NOMO-1 treated with DMSO at 0.1 percent for 48 hours (cell line): ENCODE results near the gene LSAMP.
"Not testable (repeated sequence)": the region's sequence is repeated elsewhere in the genome, so short reads cannot be mapped to it uniquely, and the experiment has no call there.

Experiments used
- DNase-seq: peaks from one replicate; lab custom pipeline; 2025; ENCODE audit not compliant: unreplicated experiment; lab: John Stamatoyannopoulos, UW

Gene LSAMP

GRCh38 chr3:116124166-116124565 is 321.1 kb downstream of the LSAMP start:
- DNase-seq = no peak

- no peak for DNase-seq
Measured at GRCh38 chr3:116118475-116119169, 326.7 kb downstream of the LSAMP start.

DNA sequence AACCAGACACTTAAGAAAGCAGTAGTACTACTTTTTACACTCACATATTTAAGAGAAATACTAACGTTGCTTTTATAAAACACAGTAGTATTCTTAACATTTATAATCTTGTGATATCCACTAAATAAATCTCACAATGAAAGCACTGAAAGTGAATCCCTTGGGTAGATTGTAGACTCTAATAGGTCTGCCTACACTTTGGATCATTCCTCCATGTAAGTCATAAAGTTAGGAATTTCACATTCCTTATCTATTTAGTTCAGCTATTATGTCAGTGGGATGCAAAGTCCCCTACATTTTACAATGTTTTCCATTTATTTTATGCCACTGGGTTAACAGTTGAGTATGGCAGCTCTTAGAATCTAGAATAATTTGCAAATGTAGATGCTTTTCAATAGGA is 330.7 kb downstream of the LSAMP start:
- no peak for DNase-seq

DNA sequence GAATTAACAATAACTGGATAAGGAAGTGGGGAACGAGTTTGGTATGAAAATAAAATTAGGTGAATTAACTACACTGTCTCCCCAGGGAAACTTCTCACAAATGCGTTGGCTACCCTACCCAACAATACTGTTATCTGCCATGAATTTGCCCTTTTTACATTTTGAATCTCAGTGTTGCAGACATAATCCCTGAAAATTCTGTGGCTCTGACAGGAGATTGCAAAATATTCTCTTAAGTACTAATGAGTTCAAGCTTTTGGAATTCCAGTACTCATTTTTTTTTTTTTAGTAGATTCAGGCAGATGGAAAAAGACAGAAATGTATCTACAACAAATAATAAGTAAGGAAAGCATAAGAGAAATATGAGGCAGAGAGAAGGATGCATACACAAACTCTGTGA is 332.6 kb downstream of the LSAMP start:
- DNase-seq = no peak

DNA sequence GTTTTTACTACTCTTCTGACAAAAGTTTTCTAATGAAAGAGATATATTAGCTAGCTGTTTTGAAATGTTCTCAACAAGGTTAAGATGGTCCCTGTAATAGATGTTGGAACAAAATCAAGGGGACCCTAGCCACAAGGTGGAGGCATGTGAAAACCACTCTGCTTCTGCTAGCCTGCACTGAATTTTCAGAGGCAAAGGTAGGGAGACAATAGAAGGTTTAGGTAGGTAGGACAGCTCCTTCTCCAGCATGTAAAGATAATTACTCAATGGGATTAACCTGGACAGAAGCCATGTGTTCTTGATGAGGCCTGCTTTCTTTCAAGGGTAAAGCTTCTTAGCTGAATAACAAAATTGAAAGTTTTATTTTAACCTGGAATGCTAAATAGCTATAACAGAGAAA is 333.5 kb downstream of the LSAMP start:
- DNase-seq = no peak

DNA sequence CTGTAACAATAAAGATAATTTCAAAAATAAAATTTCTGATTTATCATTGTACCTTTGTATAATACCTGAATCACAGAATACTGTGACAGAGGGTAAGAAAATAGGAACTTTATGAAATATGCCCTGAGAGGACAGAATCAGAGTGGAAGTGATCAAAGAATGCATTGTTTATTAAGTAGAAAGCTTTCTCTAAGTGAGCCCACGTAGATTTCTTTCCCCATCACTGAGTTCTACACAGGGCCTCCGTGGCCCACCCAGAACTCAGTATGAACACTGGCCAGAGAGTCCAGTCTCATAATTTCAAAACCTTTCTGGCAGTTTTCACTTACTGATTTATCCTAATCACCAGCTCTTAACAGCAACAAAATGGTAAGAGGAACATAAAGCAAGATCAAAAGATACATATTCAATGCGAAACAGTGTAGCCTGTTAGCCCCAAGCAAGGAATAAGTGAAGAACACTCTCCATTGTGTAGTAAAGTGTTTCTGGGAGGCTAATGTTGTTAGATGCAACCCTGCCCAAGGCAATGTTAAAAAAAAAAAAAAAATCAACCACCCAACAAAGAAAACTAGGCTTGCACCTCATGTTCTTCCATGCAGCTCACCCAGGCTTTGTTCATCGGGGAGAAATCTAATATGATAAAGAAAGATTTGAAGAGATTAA is 341.3 kb downstream of the LSAMP start:
- no peak for DNase-seq

GRCh38 chr3:116102037-116102436 is 343.2 kb downstream of the LSAMP start:
- DNase-seq = no peak

DNA sequence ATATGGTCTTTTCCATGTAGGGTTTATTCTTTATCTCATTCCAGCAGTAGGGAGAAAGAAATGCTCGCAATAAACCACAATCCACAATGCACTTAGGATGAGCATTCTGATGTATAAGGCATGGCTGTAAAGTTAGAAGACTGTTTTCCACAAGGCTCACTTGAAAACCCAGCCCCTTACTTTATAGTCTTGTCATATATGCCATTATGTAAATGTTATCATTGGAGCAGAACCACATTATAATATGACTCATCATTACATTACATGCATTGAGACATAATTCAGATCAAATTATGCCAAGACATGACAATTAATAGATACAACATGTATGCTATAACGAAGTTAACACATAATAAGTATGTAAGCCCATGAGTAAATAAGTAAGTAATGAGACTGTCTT is 348.1 kb downstream of the LSAMP start:
- DNase-seq = no peak

DNA sequence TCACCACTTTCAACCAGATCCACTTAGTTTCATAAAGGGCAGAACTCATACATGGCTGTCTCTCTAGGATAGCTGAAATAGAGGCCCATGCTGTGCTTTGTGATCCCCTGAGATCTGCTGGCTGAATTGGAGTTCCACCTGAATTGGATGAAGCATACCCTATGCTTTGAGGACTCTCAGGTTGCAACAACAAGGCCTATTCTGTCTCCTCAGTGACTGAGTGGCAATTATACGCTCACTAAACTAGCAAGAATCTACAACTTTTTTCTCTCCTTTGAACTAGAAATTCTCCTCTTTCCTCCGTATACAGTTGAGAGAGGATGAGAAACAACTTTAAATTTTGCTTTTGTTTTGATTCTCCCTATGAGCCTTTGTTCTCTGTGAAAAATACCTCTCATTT is 348.7 kb downstream of the LSAMP start:
- DNase-seq = no peak

DNA sequence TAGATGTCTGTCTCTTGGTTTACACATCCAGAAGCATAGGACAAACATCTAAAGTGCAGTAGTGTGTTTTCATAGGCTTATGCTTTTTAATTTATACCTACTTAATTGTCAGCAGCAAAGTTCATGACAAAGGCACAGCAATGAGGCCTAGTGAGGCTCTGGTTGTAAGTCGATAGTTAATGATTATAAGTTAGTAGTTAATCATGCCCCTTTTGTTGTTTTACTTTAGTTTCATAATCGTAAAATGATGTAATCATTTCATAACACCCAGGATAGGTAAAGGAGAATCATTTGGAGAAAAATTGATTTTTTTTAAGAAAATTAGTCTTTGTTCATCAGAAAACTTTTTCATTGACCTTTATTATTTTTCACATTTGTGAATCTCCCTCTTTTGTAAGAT is 351.9 kb downstream of the LSAMP start:
- no peak for DNase-seq

DNA sequence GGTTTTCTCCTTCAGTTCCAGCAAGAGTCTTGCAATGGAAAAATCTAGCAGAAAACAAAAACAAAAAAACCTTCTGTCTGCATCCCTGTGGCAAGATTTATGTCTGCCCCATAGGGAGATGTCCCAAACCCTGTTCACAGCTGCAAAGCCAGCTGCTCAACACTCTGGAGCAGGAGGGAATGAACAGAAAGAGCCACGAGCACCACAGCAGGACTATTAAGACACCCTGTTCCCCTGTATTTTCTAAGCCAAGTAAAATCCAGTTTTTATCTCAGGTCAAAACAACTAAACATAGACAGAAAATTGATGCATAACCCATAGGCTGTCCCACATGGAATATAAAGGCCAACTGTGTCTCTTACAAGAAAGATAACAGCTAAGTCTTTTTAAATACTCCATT is 357.9 kb downstream of the LSAMP start:
- no peak for DNase-seq

DNA sequence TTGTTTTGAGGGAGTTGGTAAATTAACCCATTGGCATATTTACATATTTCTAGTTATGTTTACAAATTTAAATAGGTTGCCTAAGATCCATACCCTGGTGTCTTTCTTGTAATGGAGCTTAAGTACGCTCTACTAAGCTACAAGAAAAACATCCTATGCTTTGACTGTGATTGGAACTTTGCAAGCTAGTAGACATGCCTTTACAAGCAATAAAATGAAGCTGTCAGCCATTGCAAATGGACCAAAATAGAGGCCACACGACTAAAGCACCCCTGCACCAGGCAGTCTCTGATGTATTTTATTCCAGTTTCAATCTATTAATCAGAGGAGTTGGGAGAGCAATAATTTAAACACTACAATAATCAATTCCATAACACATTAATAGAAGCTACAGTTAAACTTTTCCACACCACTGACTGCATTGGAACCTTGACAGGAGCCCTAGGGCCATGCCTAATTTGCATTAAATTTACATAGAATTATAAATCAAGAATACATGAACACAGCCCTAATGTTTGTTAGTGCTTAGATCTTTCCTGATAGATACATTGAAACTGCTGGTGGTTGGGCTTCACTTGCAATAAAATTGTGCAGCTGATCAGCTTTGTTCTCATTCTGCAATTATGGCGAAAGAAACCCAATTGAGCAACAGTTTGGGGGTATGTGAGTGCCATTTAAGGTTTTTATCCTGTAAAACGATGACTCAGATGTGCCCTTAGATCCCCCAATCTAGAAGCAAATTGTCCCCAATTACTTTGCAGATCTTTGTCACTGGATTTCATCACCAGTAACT is 360.1 kb downstream of the LSAMP start:
- DNase-seq = peak; percentile 93

GRCh38 chr3:116083683-116084082 is 361.6 kb downstream of the LSAMP start:
- DNase-seq = no peak

GRCh38 chr3:116078561-116078960 is 366.7 kb downstream of the LSAMP start:
- no peak for DNase-seq

GRCh38 chr3:116077557-116077956 is 367.7 kb downstream of the LSAMP start:
- no peak for DNase-seq

DNA sequence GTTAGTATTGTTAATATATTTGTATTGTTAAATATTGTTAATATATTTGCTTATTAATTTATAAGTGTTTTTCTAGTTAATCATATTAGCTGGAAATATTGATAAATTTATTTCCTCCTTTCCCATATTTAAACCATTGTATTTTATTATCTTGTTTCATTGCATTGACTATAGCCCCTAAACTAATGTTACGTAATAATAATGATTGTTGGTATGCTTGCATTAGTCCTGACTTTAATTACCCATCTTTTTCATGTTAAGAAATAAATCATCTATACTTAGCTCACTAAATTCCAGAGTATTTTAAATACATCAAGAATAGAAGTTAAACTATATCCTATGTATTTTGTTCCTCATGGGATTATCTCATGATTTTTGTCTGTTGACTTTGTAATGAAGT is 368.2 kb downstream of the LSAMP start:
- no peak for DNase-seq

DNA sequence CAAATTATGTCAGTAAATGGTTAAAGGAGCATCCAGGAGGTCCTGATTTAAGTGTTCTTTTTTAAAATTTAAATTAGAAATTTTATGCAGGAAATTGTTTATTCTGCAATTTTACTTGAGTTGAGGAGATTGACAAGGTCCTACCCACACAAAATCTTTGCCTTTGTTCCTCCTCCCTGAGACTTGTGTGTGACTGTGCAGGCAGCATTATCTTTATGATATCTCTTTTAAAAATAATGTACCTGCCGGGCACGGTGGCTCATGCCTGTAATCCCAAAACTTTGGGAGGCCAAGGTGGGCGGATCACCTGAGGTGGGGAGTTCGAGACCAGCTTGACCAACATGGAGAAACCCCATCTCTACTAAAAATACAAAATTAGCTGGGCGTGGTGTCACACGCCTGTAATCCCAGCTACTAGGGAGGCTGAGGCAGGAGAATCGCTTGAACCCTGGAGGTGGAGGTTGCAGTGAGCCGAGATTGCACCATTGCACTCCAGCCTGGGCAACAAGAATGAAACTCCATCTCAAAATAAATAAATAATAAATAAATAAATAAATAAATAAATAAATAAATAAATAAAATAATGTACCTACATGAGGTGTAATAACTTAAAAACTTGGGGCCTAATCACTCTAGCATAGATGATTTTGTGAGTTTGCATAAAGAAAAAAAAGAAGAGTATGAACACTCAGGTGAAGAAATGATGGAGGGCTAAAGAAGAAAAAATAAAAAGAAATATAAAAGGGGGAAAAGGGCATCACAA is 374.6 kb downstream of the LSAMP start:
- DNase-seq = not testable (repeated sequence)

- DNase-seq = no peak
Measured at GRCh38 chr3:116070061-116070460, 375.2 kb downstream of the LSAMP start.

DNA sequence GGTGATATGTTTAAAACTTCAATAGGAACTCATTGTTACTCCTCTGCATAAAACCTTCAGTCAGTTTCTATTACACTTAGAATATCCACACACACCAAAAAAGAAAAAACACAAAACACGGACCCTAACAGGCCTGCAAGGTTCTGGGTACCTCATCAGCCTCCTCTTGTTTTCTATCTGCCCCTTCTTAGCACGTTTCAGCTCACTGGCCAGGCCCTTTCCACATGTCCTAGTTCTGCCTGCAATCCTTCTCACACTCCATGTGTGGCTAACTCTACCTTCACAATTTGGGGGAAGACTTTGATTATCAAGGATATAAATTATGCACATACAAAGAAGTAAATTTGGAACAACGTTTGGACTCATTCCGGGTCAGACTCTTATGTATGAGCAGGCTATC is 376.3 kb downstream of the LSAMP start:
- no peak for DNase-seq

DNA sequence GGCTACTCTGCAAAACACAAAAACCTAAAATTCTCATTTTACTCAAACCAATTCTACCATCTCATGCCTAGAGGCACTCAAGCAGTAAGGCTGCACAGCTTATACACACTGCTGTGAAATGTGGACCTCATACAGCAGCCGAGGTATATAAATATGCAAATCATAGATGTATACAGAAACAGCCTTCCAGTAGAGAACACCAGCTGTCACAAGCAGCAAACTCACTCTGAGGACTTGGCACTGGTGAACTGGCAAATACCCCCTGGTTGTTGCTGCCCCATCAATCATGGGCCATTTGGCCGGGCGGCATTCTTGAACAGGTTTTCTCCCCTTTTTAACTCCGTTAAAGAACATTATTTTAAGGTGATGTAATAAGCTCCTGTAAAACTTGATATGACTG is 378.0 kb downstream of the LSAMP start:
- DNase-seq = no peak

GRCh38 chr3:116065501-116065900 is 379.8 kb downstream of the LSAMP start:
- no peak for DNase-seq
